Stimulated activated naive B cell treated with anti-CD40 and anti-IgM and Interleukin-4, amounts not matched to agents 10 μg/mL and 1 μg/mL and 100 μg/mL, for 72 hours (primary cell): ENCODE measurements around the gene EML2.
A peak's percentile ranks its signal among the peaks of the same experiment; 100 is the strongest.

Experiments
- ATAC-seq, 2 donors: fragments of 150-1000 bp; cut with Tn5 transposase; replicated peaks; 2 replicates each; pipeline ENCODE4 v1.10.0; 2021; ENCODE audit warnings: moderate library complexity in 1 of 2
- DNase-seq: peaks from one replicate; pipeline ENCODE4 v3.0.0; 2021
- H3K27ac Mint-ChIP-seq: one replicate; pipeline ENCODE4 v1.8.0; 2022; ENCODE audit warnings: mild to moderate bottlenecking, mixed read lengths
- H3K27me3 Mint-ChIP-seq, 2 donors: one replicate each; pipeline ENCODE4 v1.8.0; 2022; ENCODE audit warnings: mixed read lengths in 2 of 2
- H3K36me3 Mint-ChIP-seq, 2 donors: one replicate each; pipeline ENCODE4 v1.8.0; 2022; ENCODE audit warnings: mixed read lengths in 2 of 2, mild to moderate bottlenecking in 1 of 2
- H3K4me1 Mint-ChIP-seq, 2 donors: one replicate each; pipeline ENCODE4 v1.8.0; 2022; ENCODE audit warnings: mixed read lengths in 2 of 2, mild to moderate bottlenecking in 1 of 2
- H3K4me3 Mint-ChIP-seq, 2 donors: one replicate each; pipeline ENCODE4 v1.8.0; 2022; ENCODE audit warnings: mild to moderate bottlenecking in 2 of 2, mixed read lengths in 2 of 2, moderate library complexity in 1 of 2
- H3K9me3 Mint-ChIP-seq, 2 donors: one replicate each; pipeline ENCODE4 v1.8.0; 2022; ENCODE audit warnings: mixed read lengths in 2 of 2, mild to moderate bottlenecking in 1 of 2

EML2 gene

DNA sequence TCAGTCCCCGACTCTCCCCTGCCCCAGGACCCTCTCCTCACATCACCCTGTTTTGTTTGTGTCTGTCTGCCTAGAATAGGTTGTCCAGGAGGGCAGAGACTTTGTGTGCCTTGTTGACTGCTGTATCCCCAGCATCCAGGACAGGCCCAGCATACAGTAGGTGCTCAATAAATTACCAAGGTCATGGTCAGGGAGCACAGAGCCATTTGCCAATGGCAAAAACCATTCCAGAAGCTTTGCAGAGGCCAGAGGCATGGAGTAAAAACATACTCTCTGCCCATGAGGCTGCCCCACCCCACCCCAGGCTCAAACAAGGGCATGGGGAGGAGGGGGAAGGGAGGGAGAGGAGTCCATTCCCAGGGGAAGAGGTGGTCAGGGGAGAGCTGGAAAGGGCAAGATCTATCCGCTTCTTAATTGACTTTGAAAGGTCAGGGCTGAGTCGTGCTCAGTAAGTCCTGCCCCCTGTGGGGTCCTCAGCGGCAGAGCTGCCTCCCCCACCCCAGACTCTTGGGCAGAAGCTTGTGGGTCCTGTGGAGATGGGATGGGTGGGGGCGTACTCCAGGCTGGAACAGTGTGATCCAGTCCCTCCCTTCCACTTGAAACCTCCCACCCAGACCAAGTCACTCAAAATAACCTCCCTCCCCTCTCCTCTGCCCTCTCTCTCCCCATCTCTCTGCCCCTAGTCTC lies 41.6 kb downstream of the EML2 start:
- Mint-ChIP-seq H3K4me3 (peak overlapping the region in 1 of 2 donors; percentile 72), H3K9me3 (no peaks in the 10 kb centered on the region), H3K27ac (no peak overlapping the region), H3K4me1 (peaks cover 35 to 45% of the 10 kb centered on the region in 2 donors), H3K36me3 (peaks cover 3 to 5% of the 10 kb centered on the region in 2 donors), H3K27me3 (peaks cover 72 to 76% of the 10 kb centered on the region in 2 donors)
- ATAC-seq, result no peak
- DNase-seq, result no peak

GRCh38 chr19:45595814-45596213 lies 43.4 kb downstream of the EML2 start:
- ATAC-seq, result no peak
- no peak for DNase-seq
- Mint-ChIP-seq H3K36me3 (peaks cover 0 to 4% of the 10 kb centered on the region in 2 donors), H3K9me3 (peaks cover 0 to 2% of the 10 kb centered on the region in 2 donors), H3K27ac (no peak overlapping the region), H3K27me3 (peaks cover 72 to 76% of the 10 kb centered on the region in 2 donors), H3K4me1 (peaks cover 33% of the 10 kb centered on the region in 2 donors), H3K4me3 (no peak overlapping the region)

DNA sequence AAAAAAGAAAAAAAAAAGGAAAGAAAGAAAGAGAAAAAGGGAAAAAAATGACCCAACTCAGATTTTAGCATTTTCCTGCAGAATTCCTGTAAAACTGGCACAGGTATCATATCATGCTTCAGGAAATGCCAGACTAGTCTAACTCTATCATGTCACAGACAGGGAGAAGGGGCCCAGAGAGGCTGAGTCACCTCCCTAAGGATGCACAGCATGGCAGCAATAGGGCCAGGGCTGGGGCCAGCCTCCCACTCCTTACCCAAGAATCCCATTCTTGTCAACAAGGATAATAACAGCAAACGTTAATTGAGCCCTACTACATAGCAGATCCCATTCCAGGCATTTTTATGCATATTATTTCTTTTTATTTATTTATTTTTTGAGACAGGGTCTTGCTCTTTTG lies 45.7 kb downstream of the EML2 start:
- Mint-ChIP-seq H3K27ac (no peak overlapping the region), H3K27me3 (peaks cover 67 to 76% of the 10 kb centered on the region in 2 donors)

GRCh38 chr19:45592366-45592765 lies 46.8 kb downstream of the EML2 start:
- no peak overlapping the region for H3K4me3 Mint-ChIP-seq
- H3K27me3 Mint-ChIP-seq, result peaks cover 55 to 64% of the 10 kb centered on the region in 2 donors

More for the DNA sequence above, 45.7 kb downstream of the EML2 start:
- DNase-seq (no peak), ATAC-seq (no peak)
- H3K4me3 Mint-ChIP-seq, result no peak overlapping the region
- peaks cover 0 to 4% of the 10 kb centered on the region in 2 donors for H3K36me3 Mint-ChIP-seq
- H3K4me1 Mint-ChIP-seq, result peaks cover 10 to 15% of the 10 kb centered on the region in 2 donors
- H3K9me3 Mint-ChIP-seq, result peaks cover 0 to 2% of the 10 kb centered on the region in 2 donors

DNA sequence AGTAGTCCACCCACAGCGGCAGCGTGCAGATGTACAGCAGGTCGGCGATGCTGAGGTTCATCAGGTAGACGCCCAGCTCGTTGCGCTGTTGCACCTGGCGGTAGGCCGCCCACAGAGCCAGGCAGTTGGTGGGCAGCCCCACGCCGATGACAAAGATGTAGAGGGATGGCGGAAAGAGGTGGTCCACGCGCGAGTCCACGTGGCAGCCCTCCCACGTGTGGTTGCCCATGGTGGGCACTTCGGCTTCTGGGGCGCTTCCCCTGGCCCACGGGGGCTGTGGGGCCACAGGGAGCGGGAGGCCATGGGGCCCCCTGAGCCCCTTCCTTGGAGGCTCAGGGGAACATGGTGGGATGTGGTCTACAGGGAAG lies 47.6 kb downstream of the EML2 start:
- Mint-ChIP-seq H3K27me3 (peaks cover 48 to 57% of the 10 kb centered on the region in 2 donors), H3K36me3 (peaks cover 0 to 4% of the 10 kb centered on the region in 2 donors), H3K9me3 (peaks cover 0 to 2% of the 10 kb centered on the region in 2 donors), H3K4me3 (no peak overlapping the region), H3K4me1 (peaks cover 0 to 9% of the 10 kb centered on the region in 2 donors), H3K27ac (no peak overlapping the region)
- ATAC-seq (no peak), DNase-seq (no peak)

More at GRCh38 chr19:45592366-45592765, 46.8 kb downstream of the EML2 start:
- peaks cover 0 to 4% of the 10 kb centered on the region in 2 donors for H3K36me3 Mint-ChIP-seq
- peaks cover 0 to 2% of the 10 kb centered on the region in 2 donors for H3K9me3 Mint-ChIP-seq
- H3K27ac Mint-ChIP-seq, result no peak overlapping the region
- H3K4me1 Mint-ChIP-seq, result peaks cover 0 to 9% of the 10 kb centered on the region in 2 donors
- no peak for DNase-seq
- no peak for ATAC-seq

GRCh38 chr19:45591004-45591637 lies 48.1 kb downstream of the EML2 start:
- peaks cover 43 to 52% of the 10 kb centered on the region in 2 donors for H3K27me3 Mint-ChIP-seq
- H3K4me1 Mint-ChIP-seq, result peaks cover 0 to 9% of the 10 kb centered on the region in 2 donors
- H3K27ac Mint-ChIP-seq, result no peak overlapping the region
- H3K9me3 Mint-ChIP-seq, result peaks cover 0 to 2% of the 10 kb centered on the region in 2 donors
- DNase-seq, result no peak
- H3K4me3 Mint-ChIP-seq, result no peak overlapping the region
- peaks cover 0 to 4% of the 10 kb centered on the region in 2 donors for H3K36me3 Mint-ChIP-seq
- peak in 1 of 2 donors; percentile 45 for ATAC-seq

- H3K27ac Mint-ChIP-seq, result no peak overlapping the region
- H3K4me3 Mint-ChIP-seq, result no peak overlapping the region
- H3K27me3 Mint-ChIP-seq, result peaks cover 36 to 45% of the 10 kb centered on the region in 2 donors
- peaks cover 0 to 9% of the 10 kb centered on the region in 2 donors for H3K4me1 Mint-ChIP-seq
- DNase-seq, result no peak
- no peak for ATAC-seq
- peaks cover 0 to 4% of the 10 kb centered on the region in 2 donors for H3K36me3 Mint-ChIP-seq
- peaks cover 0 to 2% of the 10 kb centered on the region in 2 donors for H3K9me3 Mint-ChIP-seq
These were observed 48.7 kb downstream of the EML2 start for GRCh38 chr19:45590300-45591003.

DNA sequence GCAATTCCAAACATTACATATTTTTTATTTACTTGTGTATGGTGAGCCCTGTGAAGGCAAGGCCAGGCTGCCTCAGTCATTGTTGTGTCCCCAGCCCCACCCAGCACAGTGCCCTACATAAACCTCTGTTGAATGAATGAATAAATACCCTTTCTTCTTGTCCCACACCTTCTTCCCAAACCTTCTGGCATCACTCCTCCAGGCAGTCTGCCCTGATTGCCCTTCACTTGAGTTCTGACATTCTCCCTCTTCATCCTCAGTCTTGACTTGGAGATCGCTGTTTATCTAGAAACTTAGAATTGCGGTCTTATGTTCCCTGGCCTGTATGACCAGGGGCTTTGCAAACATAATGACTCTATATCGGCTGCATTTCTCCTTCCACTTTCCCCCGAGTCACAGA lies 49.4 kb downstream of the EML2 start:
- H3K27ac Mint-ChIP-seq, result no peak overlapping the region

DNA sequence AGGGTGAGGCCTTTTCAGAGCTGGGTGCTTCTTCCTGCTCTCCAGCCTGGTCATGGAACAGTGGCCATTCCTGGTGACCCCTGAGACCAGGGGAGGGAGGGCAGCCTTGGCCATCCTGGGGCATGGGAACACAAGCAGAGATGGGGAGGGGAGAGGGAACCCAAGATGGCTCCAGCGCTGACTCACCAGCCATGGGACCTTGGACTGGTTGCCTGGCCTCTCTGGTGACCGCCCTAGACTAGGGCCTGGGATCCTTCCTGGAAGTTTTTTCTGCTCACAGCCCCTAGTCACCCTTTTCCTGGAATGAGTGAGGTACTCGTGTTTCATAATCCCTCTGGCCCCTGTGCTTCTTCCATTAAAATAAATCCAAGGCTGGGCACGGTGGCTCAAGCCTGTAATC lies 51.3 kb downstream of the EML2 start:
- Mint-ChIP-seq H3K4me3 (no peak overlapping the region), H3K9me3 (peaks cover 0 to 2% of the 10 kb centered on the region in 2 donors), H3K27me3 (peaks cover 33 to 42% of the 10 kb centered on the region in 2 donors), H3K27ac (no peak overlapping the region), H3K36me3 (peaks cover 4 to 8% of the 10 kb centered on the region in 2 donors), H3K4me1 (peaks cover 6 to 9% of the 10 kb centered on the region in 2 donors)
- DNase-seq (no peak), ATAC-seq (no peak)

More for the DNA sequence above, 49.4 kb downstream of the EML2 start:
- Mint-ChIP-seq H3K27me3 (peaks cover 33 to 42% of the 10 kb centered on the region in 2 donors), H3K9me3 (peaks cover 0 to 2% of the 10 kb centered on the region in 2 donors), H3K4me3 (no peak overlapping the region), H3K36me3 (peaks cover 0 to 4% of the 10 kb centered on the region in 2 donors), H3K4me1 (peaks cover 6 to 9% of the 10 kb centered on the region in 2 donors)
- DNase-seq (no peak), ATAC-seq (no peak)

DNA sequence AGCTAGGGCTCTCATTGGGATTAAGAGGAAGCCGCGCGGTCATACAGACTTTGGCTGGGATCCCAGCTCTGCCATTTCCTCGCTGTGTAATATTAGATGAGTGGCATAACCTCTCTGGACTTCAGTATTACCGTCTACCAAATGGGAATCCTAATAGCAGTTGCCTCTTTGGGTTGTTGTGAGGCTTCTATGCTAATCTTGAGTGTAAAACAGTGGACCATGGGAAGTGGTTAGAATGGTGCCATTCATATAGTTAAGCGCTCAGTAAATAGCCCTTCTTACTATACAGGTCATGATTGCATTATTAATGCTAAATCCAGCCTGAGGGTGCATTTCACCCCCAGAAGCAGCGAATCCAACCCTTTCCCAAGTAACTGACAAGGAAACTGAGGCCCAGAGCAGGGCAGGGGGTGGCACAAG lies 54.0 kb downstream of the EML2 start:
- no peaks in the 10 kb centered on the region for H3K9me3 Mint-ChIP-seq
- peaks cover 8 to 16% of the 10 kb centered on the region in 2 donors for H3K27me3 Mint-ChIP-seq
- H3K36me3 Mint-ChIP-seq, result peaks cover 13% of the 10 kb centered on the region in 2 donors
- peak overlapping the region; percentile 95 for H3K27ac Mint-ChIP-seq
- H3K4me3 Mint-ChIP-seq, result peak overlapping the region; percentile 82 to 98
- ATAC-seq (no peak), DNase-seq (no peak)
- H3K4me1 Mint-ChIP-seq, result peaks cover 3 to 14% of the 10 kb centered on the region in 2 donors

- Mint-ChIP-seq H3K9me3 (no peaks in the 10 kb centered on the region), H3K4me1 (peaks cover 3 to 14% of the 10 kb centered on the region in 2 donors), H3K27me3 (peaks cover 2 to 10% of the 10 kb centered on the region in 2 donors), H3K36me3 (peaks cover 13% of the 10 kb centered on the region in 2 donors), H3K4me3 (peak within 1 kb of the TSS; percentile 82 to 98), H3K27ac (peak within 1 kb of the TSS; percentile 95)
- peak; percentile 89 to 91 for ATAC-seq
- peak; percentile 98 for DNase-seq
These were observed 54.7 kb downstream of the EML2 start, which contains the start of gene OPA3 for GRCh38 chr19:45584332-45585157. Gene OPA3 (minus strand): TSS chr19:45584802. CDS start chr19:45584764, 38 bp downstream.

GRCh38 chr19:45581576-45581975 lies 57.6 kb downstream of the EML2 start:
- Mint-ChIP-seq H3K27ac (peak overlapping the region; percentile 7), H3K36me3 (peaks cover 18 to 19% of the 10 kb centered on the region in 2 donors), H3K27me3 (no peaks in the 10 kb centered on the region), H3K9me3 (no peaks in the 10 kb centered on the region), H3K4me1 (peaks cover 10 to 18% of the 10 kb centered on the region in 2 donors), H3K4me3 (no peak overlapping the region)
- DNase-seq, result no peak
- ATAC-seq, result no peak

- Mint-ChIP-seq H3K27ac (no peak overlapping the region), H3K36me3 (peaks cover 16 to 19% of the 10 kb centered on the region in 2 donors), H3K9me3 (no peaks in the 10 kb centered on the region), H3K4me3 (no peak overlapping the region), H3K4me1 (peaks cover 11 to 12% of the 10 kb centered on the region in 2 donors), H3K27me3 (no peaks in the 10 kb centered on the region)
- DNase-seq (no peak), ATAC-seq (no peak)
These were observed 60.3 kb downstream of the EML2 start for GRCh38 chr19:45578861-45579260.
